ENCODE measurements around the gene MLANA.
"Not testable (repeated sequence)": the region's sequence is repeated elsewhere in the genome, so short reads cannot be mapped to it uniquely, and the experiment has no call there.

Gene MLANA

GRCh38 chr9:5873439-5873838 is 17.2 kb upstream of the MLANA start:
- H3K9ac ChIP-seq (ENCODE audit: low read length): no peak overlapping the region
- H3K27me3 ChIP-seq (ENCODE audit: control insufficient read depth, insufficient read depth, low read length): no peaks in the 10 kb centered on the region
- no peak overlapping the region for H3K4me3 ChIP-seq (ENCODE audit: low read length)
- H3K36me3 ChIP-seq (ENCODE audit: control insufficient read depth, insufficient read depth, low read length): no peaks in the 10 kb centered on the region
- no peak overlapping the region for H3K27ac ChIP-seq (ENCODE audit: low read depth, low read length)
- no peaks in the 10 kb centered on the region for H3K4me1 ChIP-seq (ENCODE audit: control insufficient read depth, insufficient read depth, low read length)

- Histone ChIP-seq H3K36me3 (ENCODE audit: control insufficient read depth, insufficient read depth, low read length) (no peaks in the 10 kb centered on the region), H3K27ac (ENCODE audit: low read depth, low read length) (no peak overlapping the region), H3K9ac (ENCODE audit: low read length) (no peak overlapping the region), H3K4me3 (ENCODE audit: low read length) (no peak overlapping the region), H3K4me1 (ENCODE audit: control insufficient read depth, insufficient read depth, low read length) (no peaks in the 10 kb centered on the region), H3K27me3 (ENCODE audit: control insufficient read depth, insufficient read depth, low read length) (no peaks in the 10 kb centered on the region)
Measured at GRCh38 chr9:5874048-5874447, 16.6 kb upstream of the MLANA start.

GRCh38 chr9:5876026-5876425 is 14.7 kb upstream of the MLANA start:
- Histone ChIP-seq H3K4me3 (ENCODE audit: low read length) (no peak overlapping the region), H3K4me1 (ENCODE audit: control insufficient read depth, insufficient read depth, low read length) (no peaks in the 10 kb centered on the region), H3K27me3 (ENCODE audit: control insufficient read depth, insufficient read depth, low read length) (no peaks in the 10 kb centered on the region), H3K27ac (ENCODE audit: low read depth, low read length) (no peak overlapping the region), H3K9ac (ENCODE audit: low read length) (no peak overlapping the region), H3K36me3 (ENCODE audit: control insufficient read depth, insufficient read depth, low read length) (no peaks in the 10 kb centered on the region)

GRCh38 chr9:5876711-5877110 is 14.0 kb upstream of the MLANA start:
- H3K27ac ChIP-seq (ENCODE audit: low read depth, low read length): no peak overlapping the region
- no peaks in the 10 kb centered on the region for H3K4me1 ChIP-seq (ENCODE audit: control insufficient read depth, insufficient read depth, low read length)
- no peak overlapping the region for H3K9ac ChIP-seq (ENCODE audit: low read length)
- no peaks in the 10 kb centered on the region for H3K27me3 ChIP-seq (ENCODE audit: control insufficient read depth, insufficient read depth, low read length)
- no peak overlapping the region for H3K4me3 ChIP-seq (ENCODE audit: low read length)
- no peaks in the 10 kb centered on the region for H3K36me3 ChIP-seq (ENCODE audit: control insufficient read depth, insufficient read depth, low read length)

- Histone ChIP-seq H3K36me3 (ENCODE audit: control insufficient read depth, insufficient read depth, low read length) (no peaks in the 10 kb centered on the region), H3K9ac (ENCODE audit: low read length) (no peak overlapping the region), H3K27ac (ENCODE audit: low read depth, low read length) (no peak overlapping the region), H3K4me1 (ENCODE audit: control insufficient read depth, insufficient read depth, low read length) (no peaks in the 10 kb centered on the region), H3K4me3 (ENCODE audit: low read length) (no peak overlapping the region), H3K27me3 (ENCODE audit: control insufficient read depth, insufficient read depth, low read length) (no peaks in the 10 kb centered on the region)
Measured at GRCh38 chr9:5879419-5880181, 11.1 kb upstream of the MLANA start.

GRCh38 chr9:5882244-5883012 is 8.3 kb upstream of the MLANA start:
- H3K27me3 ChIP-seq (ENCODE audit: control insufficient read depth, insufficient read depth, low read length); H3K36me3 ChIP-seq (ENCODE audit: control insufficient read depth, insufficient read depth, low read length); H3K4me3 ChIP-seq (ENCODE audit: low read length); H3K9ac ChIP-seq (ENCODE audit: low read length); H3K27ac ChIP-seq (ENCODE audit: low read depth, low read length); H3K4me1 ChIP-seq (ENCODE audit: control insufficient read depth, insufficient read depth, low read length): not testable (repeated sequence)

GRCh38 chr9:5884191-5884590 is 6.5 kb upstream of the MLANA start:
- Histone ChIP-seq H3K4me1 (ENCODE audit: control insufficient read depth, insufficient read depth, low read length) (no peaks in the 10 kb centered on the region), H3K9ac (ENCODE audit: low read length) (no peak overlapping the region), H3K27ac (ENCODE audit: low read depth, low read length) (no peak overlapping the region), H3K4me3 (ENCODE audit: low read length) (no peak overlapping the region), H3K36me3 (ENCODE audit: control insufficient read depth, insufficient read depth, low read length) (no peaks in the 10 kb centered on the region), H3K27me3 (ENCODE audit: control insufficient read depth, insufficient read depth, low read length) (no peaks in the 10 kb centered on the region)

- H3K27ac ChIP-seq (ENCODE audit: low read depth, low read length): no peak overlapping the region
- no peaks in the 10 kb centered on the region for H3K27me3 ChIP-seq (ENCODE audit: control insufficient read depth, insufficient read depth, low read length)
- no peaks in the 10 kb centered on the region for H3K36me3 ChIP-seq (ENCODE audit: control insufficient read depth, insufficient read depth, low read length)
- H3K4me1 ChIP-seq (ENCODE audit: control insufficient read depth, insufficient read depth, low read length): no peaks in the 10 kb centered on the region
- no peak overlapping the region for H3K4me3 ChIP-seq (ENCODE audit: low read length)
- no peak overlapping the region for H3K9ac ChIP-seq (ENCODE audit: low read length)
Measured at GRCh38 chr9:5886114-5886939, 4.4 kb upstream of the MLANA start.

- Histone ChIP-seq H3K4me3 (ENCODE audit: low read length) (no peak overlapping the region), H3K4me1 (ENCODE audit: control insufficient read depth, insufficient read depth, low read length) (no peaks in the 10 kb centered on the region), H3K9ac (ENCODE audit: low read length) (no peak overlapping the region), H3K27ac (ENCODE audit: low read depth, low read length) (no peak overlapping the region), H3K27me3 (ENCODE audit: control insufficient read depth, insufficient read depth, low read length) (no peaks in the 10 kb centered on the region), H3K36me3 (ENCODE audit: control insufficient read depth, insufficient read depth, low read length) (no peaks in the 10 kb centered on the region)
Measured at GRCh38 chr9:5892456-5893133, 1.9 kb downstream of the MLANA start.

GRCh38 chr9:5893134-5893505 is 2.4 kb downstream of the MLANA start:
- Histone ChIP-seq H3K4me1 (ENCODE audit: control insufficient read depth, insufficient read depth, low read length) (no peaks in the 10 kb centered on the region), H3K27ac (ENCODE audit: low read depth, low read length) (no peak overlapping the region), H3K36me3 (ENCODE audit: control insufficient read depth, insufficient read depth, low read length) (no peaks in the 10 kb centered on the region), H3K4me3 (ENCODE audit: low read length) (no peak overlapping the region), H3K9ac (ENCODE audit: low read length) (no peak overlapping the region), H3K27me3 (ENCODE audit: control insufficient read depth, insufficient read depth, low read length) (no peaks in the 10 kb centered on the region)

- Histone ChIP-seq H3K4me3 (ENCODE audit: low read length) (no peak overlapping the region), H3K36me3 (ENCODE audit: control insufficient read depth, insufficient read depth, low read length) (no peaks in the 10 kb centered on the region), H3K27ac (ENCODE audit: low read depth, low read length) (no peak overlapping the region), H3K27me3 (ENCODE audit: control insufficient read depth, insufficient read depth, low read length) (no peaks in the 10 kb centered on the region), H3K9ac (ENCODE audit: low read length) (no peak overlapping the region), H3K4me1 (ENCODE audit: control insufficient read depth, insufficient read depth, low read length) (no peaks in the 10 kb centered on the region)
Measured at GRCh38 chr9:5893591-5894236, 3.0 kb downstream of the MLANA start.
